Caki2 (cell line): Measurements from ENCODE around the gene CD300A. TPM values are rescaled to one million over a fixed set of nuclear protein-coding genes. Genes with fewer than 3 reads are reported as not detected.

Experiments
- DNase-seq: peaks from one replicate; pipeline ENCODE4 v3.0.0-alpha.2; 2015; ENCODE audit warnings: low read depth
- in situ Hi-C: cut with HindIII; loops from 2 replicates; pipeline ENCODE4 v1.10.0; 2016; ENCODE audit warnings: low sequenced_read_pairs, low pct_unique_long_range_greater_than_20kb, mixed read lengths
- total RNA-seq: library from RNA; depleted of rRNA; stranded (reverse); fragments of >200 nt; shearing (Covaris generic); gene quantifications from 2 replicates; pipeline ENCODE4 v1.2.3, GENCODE V29; 2014; ENCODE audit warnings: low replicate concordance; rRNA removed

The CD300A gene
- not detected in 2 replicates for total RNA-seq

- in situ Hi-C loops, result no loop called here
- DNase-seq, result no peak
Measured at GRCh38 chr17:74466111-74466827, at the start of gene CD300A. TSS of gene CD300A (plus strand) at chr17:74466634. CDS start at chr17:74466704, 70 bp downstream.

DNA sequence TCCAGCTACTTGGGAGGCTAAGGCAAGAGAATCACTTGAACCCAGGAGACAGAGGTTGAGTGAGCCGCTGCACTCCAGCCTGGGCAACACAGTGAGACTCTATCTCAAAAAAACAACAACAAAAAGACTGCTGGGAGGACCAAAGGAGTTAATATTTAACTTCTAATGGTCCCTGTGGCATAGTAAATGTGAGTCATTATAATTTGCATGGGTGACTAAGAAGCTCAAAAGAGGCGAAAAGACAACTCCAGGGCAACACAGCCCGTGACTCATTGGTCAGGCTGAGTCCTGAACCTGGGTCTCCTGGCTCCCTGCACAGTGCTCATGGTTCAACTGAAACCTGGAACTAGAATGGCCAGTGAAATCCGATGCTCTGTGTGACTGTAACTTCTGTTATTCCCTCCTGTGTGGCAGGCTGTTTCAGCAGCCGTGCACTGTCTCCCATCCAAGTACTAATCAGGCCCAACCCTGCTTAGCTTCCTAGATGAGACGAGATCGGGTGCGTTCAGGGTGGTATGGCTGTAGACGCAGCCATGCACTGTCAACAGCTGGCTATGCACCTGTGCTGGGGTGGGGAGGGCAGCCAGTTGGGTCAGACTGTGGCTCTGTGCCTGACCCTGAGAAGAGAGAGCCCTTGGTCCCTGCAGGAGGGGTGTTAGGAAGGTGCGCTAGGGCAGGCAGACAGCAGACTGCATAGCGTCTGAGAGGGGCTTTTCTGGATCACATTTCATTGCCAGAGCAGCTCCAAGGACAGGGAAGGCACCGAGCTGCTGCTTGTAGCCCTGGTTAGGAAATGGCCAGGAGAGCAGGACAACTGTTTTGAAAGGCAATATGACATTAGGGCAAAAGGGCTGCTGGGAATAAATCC, 49.0 kb upstream of the CD300A start:
- peak; percentile 89 for DNase-seq
- in situ Hi-C loops, result no loop called here

- no peak for DNase-seq
- in situ Hi-C loops, result no loop called here
Measured at GRCh38 chr17:74419928-74420411, 46.5 kb upstream of the CD300A start.

DNA sequence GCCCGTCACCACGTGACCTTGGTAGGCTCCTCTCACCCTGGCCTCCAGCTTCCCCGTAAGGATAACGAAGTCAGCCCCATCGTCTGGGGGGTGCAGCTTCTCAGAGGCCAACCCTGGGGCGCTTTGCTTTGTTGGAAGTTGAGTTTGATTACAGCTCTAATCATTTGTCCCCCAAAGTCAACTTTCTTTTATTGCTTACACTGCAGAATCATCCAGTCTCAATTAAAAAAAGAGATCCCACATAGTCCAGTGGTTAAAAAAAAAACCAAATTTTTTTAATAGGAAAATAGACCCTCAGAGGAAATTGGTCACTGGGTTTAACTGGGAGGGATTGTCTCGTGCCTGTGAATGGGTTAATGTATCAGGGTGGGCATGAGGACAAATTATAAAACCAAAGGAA, 42.3 kb upstream of the CD300A start:
- DNase-seq, result no peak
- in situ Hi-C loops, result no loop called here

- in situ Hi-C loops, result no loop called here
Measured at GRCh38 chr17:74424657-74425056, 41.8 kb upstream of the CD300A start.

GRCh38 chr17:74426551-74427047, 39.8 kb upstream of the CD300A start:
- DNase-seq, result no peak
- in situ Hi-C loops, result no loop called here

More at GRCh38 chr17:74424657-74425056, 41.8 kb upstream of the CD300A start:
- DNase-seq, result no peak

DNA sequence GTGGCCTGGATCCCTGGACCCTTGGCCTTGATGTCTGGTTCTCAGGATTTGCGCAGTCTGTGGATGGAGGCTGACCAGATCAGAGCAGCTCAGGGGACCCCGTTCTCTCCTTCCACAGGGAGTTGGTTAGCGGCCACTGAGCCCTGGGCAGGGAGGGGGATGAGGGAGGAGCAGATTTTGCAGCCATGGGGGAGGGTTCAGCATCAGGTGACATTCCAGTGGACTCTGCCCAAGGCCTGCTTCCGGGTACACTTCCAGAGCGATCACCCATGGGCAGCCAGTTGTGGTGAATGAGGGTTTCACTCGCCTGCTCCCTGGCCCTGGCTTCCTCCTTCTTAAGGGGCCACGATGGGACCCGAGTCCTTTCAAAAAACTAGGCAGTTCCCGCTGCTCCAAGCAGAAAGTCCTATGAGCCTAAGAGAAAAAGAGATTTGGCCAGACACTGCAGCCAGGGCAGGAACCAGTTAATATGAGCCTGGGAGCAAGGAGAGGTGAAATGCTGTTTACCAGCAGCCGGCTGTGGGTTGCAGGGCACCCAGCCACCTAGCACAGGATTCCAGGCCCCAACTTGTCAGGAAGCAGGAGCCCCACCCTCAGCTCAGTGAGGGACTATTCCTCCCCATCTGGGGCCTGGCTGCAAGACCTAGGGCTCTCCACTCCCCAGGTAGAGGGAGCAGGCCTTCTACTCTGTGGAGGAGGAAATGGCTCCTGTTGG, 39.2 kb upstream of the CD300A start:
- in situ Hi-C loops, result no loop called here
- DNase-seq, result peak; percentile 85

GRCh38 chr17:74427763-74428153, 38.7 kb upstream of the CD300A start:
- in situ Hi-C loops, result no loop called here

GRCh38 chr17:74429604-74430384, 36.6 kb upstream of the CD300A start:
- DNase-seq, result no peak
- in situ Hi-C loops, result no loop called here

More at GRCh38 chr17:74427763-74428153, 38.7 kb upstream of the CD300A start:
- DNase-seq, result no peak

DNA sequence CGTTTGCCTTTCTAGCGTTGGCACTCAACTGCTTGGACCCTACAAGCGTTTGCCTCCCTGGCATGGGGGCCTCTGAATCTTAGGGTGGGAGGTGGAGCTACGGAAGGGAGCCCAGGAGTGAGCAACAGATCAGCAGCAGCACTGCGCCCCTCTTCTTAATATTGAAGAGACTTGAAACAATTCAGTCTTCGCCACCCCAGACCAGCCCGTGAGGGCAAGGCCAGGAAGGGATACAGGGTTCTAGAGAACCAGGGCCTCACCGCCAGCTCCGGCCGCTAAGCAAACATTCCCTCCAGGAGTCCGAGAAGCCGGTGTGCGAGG, 36.1 kb upstream of the CD300A start:
- in situ Hi-C loops, result no loop called here
- no peak for DNase-seq

DNA sequence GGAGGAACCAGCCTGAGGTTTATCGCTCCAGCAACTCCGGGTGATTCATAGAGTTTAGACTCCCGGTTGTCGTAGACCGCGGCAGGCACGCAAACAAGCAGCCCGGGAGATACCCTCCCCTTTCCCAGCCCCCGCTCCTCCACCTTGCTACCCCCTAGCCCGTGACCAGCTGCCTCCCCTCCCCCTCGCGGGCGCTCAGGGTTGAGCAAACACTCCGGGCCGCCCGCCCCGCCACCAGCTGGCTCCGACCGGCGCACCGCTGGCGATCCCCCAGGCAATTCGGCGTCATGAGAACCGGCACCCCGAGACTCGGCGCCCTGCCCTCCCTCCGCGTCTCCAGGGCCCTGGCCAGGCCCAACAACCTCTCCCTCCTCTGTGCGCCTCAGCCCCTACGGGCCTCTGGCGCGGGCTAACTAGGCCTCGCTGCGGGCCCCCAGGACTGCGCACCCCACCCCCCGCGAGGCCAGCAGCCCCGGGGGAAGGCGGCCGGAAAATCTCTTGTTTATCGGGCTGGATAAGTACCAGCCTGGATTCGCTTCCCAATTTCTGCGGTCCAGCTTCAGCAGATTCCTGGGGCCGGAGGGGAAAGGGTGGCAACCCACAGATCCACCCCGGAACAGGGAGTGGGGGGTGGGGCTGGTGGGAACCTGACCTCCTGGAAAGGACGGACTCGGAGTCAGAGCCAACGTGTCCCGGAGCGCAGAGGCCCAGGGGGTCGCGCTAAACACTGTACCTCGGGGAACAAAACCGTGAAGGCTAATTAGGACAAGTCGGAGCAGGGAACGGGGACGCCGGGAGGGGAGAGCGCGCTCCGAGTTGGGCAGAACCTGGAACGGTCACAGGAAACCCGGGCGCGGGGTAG, 35.5 kb upstream of the CD300A start:
- peak; percentile 96 for DNase-seq
- in situ Hi-C loops, result no loop called here

- DNase-seq, result peak; percentile 96
- in situ Hi-C loops, result no loop called here
Measured at GRCh38 chr17:74431568-74432423, 34.6 kb upstream of the CD300A start, which contains the start of gene GPRC5C. TSS of gene GPRC5C (plus strand) at chr17:74432088. CDS start at chr17:74439777, 7,689 bp downstream.

DNA sequence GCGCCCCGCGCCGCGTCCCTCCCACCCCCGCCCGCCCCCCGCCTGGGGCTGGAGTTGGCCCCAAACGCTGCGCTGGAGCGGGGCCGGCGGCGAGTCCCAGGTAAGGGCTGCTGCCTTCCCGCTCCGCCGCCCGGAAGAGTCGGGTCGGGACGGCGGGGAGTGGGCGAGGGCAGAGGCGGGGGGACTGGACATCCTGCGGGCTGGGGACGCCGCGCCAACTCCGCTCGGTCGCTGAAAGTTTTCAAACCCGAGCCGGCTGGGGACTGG, 34.1 kb upstream of the CD300A start:
- no peak for DNase-seq
- in situ Hi-C loops, result no loop called here

DNA sequence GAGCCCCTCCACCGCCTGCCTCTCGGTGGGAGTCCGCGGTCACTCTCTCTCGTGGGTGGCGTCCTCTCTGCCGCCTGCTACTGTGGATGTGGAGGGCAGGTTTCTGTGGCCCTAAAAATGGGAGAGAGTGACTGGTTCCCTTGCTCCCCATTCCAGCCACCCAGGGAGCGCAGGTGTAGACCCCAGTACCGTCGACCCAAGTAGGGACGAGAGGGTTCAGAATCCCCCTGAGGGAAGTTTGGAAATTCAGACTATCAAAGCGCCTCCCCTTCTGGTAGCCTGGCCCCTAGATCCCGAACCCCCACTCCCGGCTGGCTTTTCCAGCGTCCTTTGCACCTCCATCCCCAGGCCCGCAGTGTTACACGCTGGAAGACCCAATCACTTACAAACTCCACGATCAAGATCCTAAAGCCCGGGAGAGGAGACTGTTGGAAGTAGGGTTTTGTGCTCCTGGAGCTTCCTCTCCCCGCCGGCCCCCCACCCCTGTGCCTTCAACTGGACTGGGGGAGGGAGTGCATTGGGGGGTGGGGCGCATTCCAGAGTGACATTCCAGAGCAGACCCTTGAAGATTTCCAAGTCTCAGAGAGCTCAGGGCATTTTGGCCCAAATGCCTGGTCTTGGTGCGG, 33.6 kb upstream of the CD300A start:
- in situ Hi-C loops, result no loop called here

GRCh38 chr17:74433421-74434121, 32.9 kb upstream of the CD300A start:
- in situ Hi-C loops, result no loop called here

More for the DNA sequence above, 33.6 kb upstream of the CD300A start:
- DNase-seq, result no peak

More at GRCh38 chr17:74433421-74434121, 32.9 kb upstream of the CD300A start:
- peak; percentile 74 for DNase-seq
